ENCODE data around the gene ADGRG6.

DNA sequence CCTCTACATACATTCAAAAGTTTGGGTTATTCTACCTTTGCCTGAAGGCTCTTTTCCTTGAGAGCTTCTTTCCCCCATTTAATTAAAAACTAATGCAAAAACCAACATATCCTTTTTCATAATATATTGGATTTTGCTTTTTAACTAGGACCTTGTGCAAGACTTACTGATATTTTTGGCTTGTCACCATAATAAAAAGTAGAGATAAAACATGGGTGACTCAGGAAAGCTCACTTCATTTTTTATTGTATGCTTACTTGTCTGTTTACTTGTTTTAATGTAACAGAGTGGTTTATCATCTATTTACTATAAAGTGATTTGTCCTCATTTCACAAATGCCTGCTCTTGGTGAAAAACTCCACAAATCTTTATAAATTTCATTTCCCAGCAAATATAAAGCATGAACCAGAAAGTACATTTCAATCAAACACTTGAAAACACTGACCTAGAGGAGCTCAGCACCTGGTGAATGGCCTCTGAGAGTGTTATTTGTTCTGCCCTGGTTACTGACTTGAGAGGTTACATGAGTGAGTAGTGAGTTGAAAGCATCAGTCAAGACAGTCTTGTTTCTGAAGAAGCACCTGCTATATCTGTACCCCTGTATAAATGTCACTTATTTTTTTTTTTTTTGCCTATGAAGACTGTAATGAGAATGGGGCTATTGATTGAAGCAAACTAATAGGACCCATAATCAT is 20.8 kb downstream of the ADGRG6 start:
- TF ChIP-seq CTCF (IDR thresholded peaks at IDR 0.05) (no peak), POLR2A (IDR thresholded peaks at IDR 0.05) (no peak)

Data from Peyer's patch (tissue), 4 donors.